GM21447 (cell line): ENCODE results near the gene SMOC2.
"Not testable (repeated sequence)": the region's sequence is repeated elsewhere in the genome, so short reads cannot be mapped to it uniquely, and the experiment has no call there.

ENCODE experiments used
- ATAC-seq: cut with Tn5 transposase; IDR thresholded peaks from one replicate; pipeline ENCODE4 v1.9.1; 2021; ENCODE audit not compliant: unreplicated experiment

Gene SMOC2

DNA sequence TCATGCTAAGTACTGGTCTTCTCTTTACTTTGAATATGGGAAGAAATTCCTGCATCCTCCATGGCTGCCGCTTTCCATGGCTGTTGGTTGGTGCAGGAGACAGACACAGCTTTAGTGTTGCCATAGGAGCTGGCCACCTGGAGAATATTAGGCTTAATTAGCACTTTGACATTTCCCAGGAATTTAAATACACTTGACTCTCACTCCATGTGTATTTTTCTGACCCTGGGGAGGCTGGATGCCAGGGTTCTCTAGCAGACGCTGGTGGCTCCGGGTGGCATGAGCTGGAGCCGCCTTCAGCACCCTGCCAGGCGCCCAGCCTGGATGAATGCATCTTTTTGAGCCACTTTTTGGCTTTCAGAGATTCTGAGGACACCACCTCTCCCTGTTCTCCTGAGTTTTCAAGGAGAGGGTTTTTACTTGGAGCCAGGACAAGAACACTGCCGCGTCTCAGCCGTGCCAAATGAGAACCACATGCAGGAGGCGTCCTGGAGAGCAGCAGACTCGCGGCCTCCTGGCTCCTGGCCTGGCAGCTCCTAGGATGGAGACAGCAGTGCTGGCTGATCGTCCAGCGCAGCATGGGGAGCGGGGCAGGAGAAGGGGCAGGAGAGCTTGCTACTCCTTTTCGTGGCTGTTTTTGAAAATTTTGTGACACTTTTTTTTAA is 258.8 kb downstream of the SMOC2 start:
- no peak for ATAC-seq

- ATAC-seq, result no peak
These were observed 259.9 kb downstream of the SMOC2 start for GRCh38 chr6:168700880-168701279.

DNA sequence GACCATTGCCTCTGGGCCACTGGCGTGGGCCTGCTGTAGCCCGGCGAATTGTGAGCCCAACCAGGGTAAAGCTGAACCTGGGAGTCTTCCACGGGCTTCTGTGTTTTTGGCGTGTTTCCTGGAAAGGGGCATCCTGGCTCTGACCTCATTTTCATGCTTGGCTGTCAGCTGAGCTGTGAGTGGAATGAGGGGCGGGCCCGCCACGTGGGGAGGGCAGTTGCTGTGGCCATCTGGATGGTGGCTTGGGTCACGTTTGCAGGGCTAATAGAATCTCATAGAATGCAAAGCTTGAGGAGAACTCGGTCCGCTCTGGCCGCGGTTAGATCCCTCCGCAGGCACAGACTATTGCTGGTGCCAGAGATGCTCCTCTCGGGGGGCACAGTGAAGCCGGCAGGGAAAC is 263.0 kb downstream of the SMOC2 start:
- no peak for ATAC-seq

DNA sequence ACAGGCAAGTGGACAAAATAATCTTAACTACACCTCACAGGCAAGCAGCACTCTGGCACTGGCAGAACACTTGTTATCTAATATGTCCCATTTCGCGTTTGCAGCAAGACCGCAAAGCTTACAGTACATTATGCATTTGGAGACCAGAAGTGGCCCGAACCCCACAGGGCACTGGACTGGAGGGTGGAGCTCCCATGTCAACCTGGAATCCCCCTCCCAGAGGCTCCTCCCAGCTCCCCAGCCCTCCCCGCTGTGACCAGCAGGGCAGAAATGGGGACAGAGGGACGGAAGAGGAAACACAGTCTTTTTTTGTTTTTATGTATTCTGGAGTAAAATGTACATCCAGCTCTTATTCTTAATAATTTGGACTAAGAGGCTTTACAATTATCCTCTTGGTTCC is 263.7 kb downstream of the SMOC2 start:
- no peak for ATAC-seq

- ATAC-seq, result not testable (repeated sequence)
These were observed 264.3 kb downstream of the SMOC2 start for GRCh38 chr6:168705271-168705670.

DNA sequence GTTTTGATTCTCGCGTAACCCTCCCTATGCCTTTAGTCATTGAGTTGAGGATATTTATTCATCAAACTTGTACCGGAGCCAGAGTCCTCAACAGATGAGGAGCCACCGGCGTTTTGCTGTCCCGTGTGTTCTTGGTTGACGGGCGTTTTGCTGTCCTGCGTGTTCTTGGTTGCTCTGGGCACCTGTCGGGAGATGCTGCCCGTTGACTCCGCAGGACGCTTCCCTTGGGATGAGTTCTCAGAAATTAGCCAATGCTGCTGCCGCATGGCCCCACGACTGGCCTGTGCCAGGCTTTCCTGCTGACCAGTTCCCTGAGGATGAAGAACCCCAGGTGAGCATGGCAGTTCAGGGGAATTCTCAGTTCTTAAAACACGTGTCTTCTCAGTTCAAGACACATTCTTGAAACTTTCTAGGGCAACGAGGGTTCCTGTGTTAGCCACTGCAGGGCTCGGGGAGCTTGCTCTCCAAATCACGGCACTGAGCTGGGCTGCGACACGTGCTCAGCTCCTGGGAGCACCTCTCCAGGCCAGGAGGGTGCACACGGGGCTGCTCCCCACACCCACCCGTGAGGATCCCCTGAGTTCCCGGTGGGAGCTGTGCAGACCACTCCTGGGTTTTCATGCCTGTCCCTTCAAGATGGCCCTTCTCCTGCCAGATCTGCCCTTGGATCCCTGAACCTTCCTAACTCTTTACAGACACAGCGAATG is 265.6 kb downstream of the SMOC2 start:
- no peak for ATAC-seq

DNA sequence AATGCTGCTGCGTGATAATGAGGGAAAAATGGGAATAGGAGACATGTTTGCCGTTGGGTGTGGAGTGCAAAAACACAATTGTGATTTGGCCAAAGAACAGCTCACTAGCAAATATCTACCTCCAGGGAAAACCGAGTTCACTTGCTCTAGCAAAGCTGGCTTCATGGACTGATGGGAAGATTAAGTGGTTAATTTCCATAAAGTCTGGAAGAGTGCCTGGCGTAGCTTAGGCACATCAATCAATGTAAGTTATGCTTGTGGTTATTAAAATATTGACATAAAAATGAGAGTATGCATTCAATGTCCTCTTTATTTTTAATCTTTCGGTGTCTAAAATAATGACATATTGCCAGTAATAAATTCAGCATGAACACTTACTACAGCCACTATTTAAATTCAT is 267.5 kb downstream of the SMOC2 start:
- ATAC-seq, result no peak

DNA sequence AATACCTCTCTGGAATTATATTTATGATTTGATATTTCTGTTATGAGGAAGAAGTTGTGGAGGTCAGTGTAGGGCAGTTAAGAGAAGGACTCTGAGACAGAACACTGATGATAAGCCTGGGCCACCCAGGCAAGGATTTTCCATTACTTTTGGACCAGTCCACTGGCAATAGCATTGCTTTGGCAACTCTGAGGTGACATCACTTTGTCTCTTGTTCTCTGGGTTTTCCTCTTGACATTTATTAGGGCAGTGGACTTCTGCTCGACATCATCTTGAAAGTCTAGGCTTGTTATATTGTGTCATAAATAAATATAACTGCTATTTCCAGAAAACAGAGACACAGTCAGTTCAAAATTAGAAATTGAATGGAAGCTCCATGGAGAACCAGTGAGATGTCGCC is 268.0 kb downstream of the SMOC2 start:
- no peak for ATAC-seq

- ATAC-seq, result no peak
These were observed 268.4 kb downstream of the SMOC2 start for GRCh38 chr6:168709390-168709789.

DNA sequence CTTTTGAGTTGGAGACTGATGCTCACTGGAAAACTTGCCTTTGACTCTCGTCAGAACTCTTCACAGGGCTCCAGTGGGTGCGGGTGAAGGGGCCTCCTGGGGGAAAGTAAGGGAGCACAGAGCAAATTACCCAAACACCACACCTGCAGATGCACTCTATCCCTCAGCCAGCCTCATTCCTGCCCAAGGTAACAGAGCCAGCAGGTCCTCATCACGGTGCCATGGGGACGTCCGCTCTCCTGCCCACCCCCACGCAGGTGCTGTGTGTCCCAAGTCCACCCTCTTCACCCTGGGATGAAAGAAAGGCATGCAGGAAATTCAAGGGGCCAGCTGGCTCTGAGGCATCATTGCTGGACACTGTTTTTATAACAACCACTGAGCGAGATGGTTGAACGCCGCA is 269.0 kb downstream of the SMOC2 start:
- no peak for ATAC-seq

GRCh38 chr6:168711049-168711640 is 270.2 kb downstream of the SMOC2 start:
- no peak for ATAC-seq

GRCh38 chr6:168711666-168712300 is 270.8 kb downstream of the SMOC2 start:
- ATAC-seq, result no peak

DNA sequence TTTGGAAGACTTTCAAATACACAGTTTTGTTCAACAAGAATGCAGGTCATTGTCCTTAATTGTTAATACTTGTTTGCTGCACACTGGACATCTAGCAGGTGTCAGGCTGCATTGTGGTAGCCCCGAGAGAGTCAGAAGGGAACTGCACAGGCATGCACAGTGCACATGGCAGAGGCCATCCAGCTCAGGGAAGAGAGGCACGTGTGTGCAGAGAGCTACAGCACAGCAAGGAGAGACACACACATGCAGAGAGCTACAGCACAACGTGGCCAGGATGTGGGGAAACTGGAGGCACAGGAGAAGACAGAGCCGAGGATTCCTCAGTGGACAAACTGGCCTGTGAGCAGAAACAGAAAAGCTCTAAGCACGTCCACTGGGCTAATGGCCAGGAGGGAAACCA is 272.0 kb downstream of the SMOC2 start:
- ATAC-seq, result no peak

DNA sequence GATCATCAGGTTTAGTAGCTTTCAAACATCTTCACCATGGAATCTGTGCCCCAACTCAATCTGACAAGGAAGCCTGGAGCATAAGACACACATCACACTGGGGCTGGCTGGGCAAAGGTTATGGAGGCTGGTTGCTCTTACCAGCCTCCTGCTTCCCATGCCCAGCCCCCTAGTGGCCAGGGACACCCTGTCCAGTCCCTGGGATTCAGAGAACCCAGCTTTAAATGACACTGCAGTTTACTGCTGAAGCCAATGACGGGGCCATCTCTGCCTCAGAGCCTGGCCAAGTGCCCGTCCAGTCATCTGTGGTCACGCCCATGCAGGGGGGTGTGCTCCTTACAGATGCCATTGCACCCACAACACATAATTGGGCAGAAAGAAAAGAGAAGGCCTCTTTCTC is 272.9 kb downstream of the SMOC2 start:
- no peak for ATAC-seq

- ATAC-seq, result no peak
These were observed 273.7 kb downstream of the SMOC2 start for GRCh38 chr6:168714547-168715260.

DNA sequence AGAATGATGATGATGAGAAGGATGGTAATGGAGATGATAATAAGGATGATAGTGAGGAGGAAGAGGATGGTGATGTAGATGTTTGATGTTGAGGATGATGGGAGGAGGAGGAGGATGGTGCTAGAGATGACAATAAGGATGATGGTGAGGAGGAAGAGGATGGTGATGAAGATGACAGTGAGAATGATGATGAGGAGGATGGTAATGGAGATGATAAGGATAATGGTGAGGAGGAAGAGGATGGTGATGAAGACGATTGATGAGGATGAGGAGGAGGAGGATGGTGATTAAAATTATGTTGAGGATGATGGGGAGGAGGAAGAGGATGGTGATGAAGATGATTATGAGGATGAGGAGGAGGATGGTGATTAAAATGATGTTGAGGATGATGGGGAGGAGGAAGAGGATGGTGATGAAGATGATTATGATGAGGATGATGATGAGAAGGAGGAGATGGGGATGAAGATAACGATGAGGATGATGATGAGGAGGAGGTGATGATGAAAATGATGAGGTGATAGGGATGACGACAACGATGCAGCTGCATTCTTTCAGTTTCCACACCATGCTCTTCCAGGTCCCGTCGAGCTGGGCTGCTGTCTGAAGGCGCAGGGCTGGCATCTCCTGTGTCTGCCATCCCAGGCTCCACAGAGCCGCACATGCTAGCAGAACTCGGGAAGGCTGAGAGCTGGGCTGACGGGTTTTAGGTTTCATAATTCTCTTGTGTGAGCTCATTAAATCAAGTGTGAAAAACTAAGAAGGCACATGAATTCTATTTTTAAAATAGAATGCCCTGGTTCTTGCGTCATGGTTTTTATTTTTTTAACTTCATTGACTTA is 274.9 kb downstream of the SMOC2 start:
- ATAC-seq, result no peak

DNA sequence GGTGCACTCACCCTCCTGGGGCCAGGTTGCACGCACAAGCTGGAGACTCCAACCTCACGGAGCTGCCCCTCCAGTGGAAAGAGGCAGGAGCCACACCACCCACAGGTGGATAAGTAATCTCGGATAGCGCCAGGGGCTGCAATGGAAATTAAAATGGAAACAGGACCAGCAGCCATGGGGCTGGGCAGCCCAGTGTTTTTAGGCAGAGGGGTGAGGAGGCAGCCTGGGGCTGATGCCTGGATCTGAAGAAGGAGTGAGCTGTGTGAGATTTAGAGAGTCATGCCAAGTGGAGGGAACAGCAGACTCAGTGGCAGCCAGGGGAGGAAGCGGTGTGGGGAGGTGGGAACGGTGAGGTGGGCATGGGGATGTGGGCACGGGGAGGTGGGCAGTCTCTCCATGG is 275.6 kb downstream of the SMOC2 start:
- no peak for ATAC-seq

DNA sequence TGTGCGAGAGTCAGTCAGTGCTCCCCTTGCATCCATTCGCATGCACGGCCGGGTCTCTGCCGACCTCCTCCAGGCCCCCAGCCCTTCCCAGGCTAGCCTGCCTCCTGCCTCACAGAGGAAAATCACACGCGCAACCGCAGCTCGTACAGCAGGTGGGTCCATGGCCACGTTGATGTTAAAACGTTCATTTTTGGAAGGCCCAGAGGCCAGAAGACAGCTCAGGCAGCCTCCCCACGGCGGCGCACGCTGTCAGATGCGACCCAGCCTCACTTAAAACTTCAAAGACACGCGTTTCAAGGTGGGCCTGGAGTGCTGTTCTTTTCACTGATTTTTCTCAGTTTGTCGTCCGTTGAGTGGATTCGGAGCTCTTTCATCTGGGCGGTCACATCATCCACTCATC is 276.5 kb downstream of the SMOC2 start:
- ATAC-seq, result no peak
